ENCODE measurements around the gene HAL.

The HAL gene

DNA sequence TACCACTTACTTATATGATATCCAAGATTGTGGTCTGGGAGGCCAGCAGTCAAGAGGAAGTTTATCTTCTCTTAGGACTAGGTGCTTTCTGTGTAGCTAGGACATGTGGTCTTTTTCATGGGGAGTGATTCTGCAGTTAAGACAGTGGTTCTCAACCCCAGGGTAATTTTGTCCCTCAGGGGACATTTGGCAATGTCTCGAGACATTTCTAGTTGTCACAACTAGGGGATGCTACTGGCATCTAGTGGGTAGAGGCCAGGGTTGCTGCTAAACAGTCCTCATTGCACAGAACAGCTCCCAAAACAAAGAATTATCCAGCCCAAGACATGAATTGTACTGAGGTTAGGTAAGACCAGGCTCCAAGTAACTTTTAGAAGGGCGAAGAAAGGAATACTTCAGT is 33.0 kb downstream of the HAL start:
- no peak overlapping the region for H3K9ac ChIP-seq (ENCODE audit: low read length)
- TF ChIP-seq, protein P1, sequence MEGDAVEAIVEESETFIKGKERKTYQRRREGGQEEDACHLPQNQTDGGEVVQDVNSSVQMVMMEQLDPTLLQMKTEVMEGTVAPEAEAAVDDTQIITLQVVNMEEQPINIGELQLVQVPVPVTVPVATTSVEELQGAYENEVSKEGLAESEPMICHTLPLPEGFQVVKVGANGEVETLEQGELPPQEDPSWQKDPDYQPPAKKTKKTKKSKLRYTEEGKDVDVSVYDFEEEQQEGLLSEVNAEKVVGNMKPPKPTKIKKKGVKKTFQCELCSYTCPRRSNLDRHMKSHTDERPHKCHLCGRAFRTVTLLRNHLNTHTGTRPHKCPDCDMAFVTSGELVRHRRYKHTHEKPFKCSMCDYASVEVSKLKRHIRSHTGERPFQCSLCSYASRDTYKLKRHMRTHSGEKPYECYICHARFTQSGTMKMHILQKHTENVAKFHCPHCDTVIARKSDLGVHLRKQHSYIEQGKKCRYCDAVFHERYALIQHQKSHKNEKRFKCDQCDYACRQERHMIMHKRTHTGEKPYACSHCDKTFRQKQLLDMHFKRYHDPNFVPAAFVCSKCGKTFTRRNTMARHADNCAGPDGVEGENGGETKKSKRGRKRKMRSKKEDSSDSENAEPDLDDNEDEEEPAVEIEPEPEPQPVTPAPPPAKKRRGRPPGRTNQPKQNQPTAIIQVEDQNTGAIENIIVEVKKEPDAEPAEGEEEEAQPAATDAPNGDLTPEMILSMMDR (IDR thresholded peaks at IDR 0.05; ENCODE audit: low read length), result no peak
- TF ChIP-seq EZH2 (optimal IDR thresholded peaks at IDR 0.05; ENCODE audit: low read depth, low read length), result no peak
- TF ChIP-seq EZH2phosphoT487 (IDR thresholded peaks at IDR 0.05; ENCODE audit: low read length), result no peak
- no peaks in the 10 kb centered on the region for H3K4me1 ChIP-seq (ENCODE audit: low read length)
- no peaks in the 10 kb centered on the region for H3K36me3 ChIP-seq (replicated peaks; ENCODE audit: insufficient read depth, low read length)
- no peaks in the 10 kb centered on the region for H3K27me3 ChIP-seq (replicated peaks; ENCODE audit: insufficient read depth, low read length)
- H3K27ac ChIP-seq (ENCODE audit: low read length), result no peak overlapping the region
- H3K9me2 ChIP-seq (replicated peaks; ENCODE audit: insufficient read depth, low read length), result no peaks in the 10 kb centered on the region
- no peaks in the 10 kb centered on the region for H4K20me1 ChIP-seq (ENCODE audit: insufficient read depth, low read length)
- no peak overlapping the region for H3K4me3 ChIP-seq (ENCODE audit: low read length)
- no peaks in the 10 kb centered on the region for H3F3A ChIP-seq (ENCODE audit: insufficient read depth, low read length)
- H3K9me3 ChIP-seq (replicated peaks; ENCODE audit: insufficient read depth, low read length), result no peaks in the 10 kb centered on the region
- H3K4me2 ChIP-seq (ENCODE audit: low read depth, low read length), result no peak overlapping the region
- no peak overlapping the region for H2AFZ ChIP-seq (ENCODE audit: low read length)
- no peak for DNase-seq
- H3K79me2 ChIP-seq (ENCODE audit: low read length), result no peaks in the 10 kb centered on the region

DNA sequence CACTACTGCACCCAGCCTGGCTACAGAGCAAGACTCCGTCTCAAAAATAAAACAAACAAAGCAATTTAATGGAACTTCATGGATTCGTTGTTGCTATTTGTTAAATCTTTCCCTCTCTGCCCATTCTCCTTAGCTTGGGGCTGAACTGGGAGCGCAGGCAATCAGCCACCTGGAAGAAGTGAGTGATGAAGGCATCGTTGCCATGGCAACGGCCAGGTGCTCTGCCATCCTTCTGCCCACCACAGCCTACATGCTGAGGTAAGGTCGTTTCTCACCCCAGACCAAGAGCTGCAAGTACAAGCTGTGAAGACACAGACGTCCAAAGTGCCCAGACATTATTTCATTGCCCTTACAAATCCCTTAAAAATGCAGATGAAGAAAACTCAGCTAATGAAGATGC is 33.9 kb downstream of the HAL start:
- no peak for DNase-seq
- no peaks in the 10 kb centered on the region for H4K20me1 ChIP-seq (ENCODE audit: insufficient read depth, low read length)
- H2AFZ ChIP-seq (ENCODE audit: low read length), result no peak overlapping the region
- H3F3A ChIP-seq (ENCODE audit: insufficient read depth, low read length), result no peaks in the 10 kb centered on the region
- no peaks in the 10 kb centered on the region for H3K36me3 ChIP-seq (replicated peaks; ENCODE audit: insufficient read depth, low read length)
- TF ChIP-seq EZH2phosphoT487 (IDR thresholded peaks at IDR 0.05; ENCODE audit: low read length), result no peak
- TF ChIP-seq, protein P1 (IDR thresholded peaks at IDR 0.05; ENCODE audit: low read length), result no peak
- TF ChIP-seq EZH2 (optimal IDR thresholded peaks at IDR 0.05; ENCODE audit: low read depth, low read length), result no peak
- H3K27ac ChIP-seq (ENCODE audit: low read length), result no peak overlapping the region
- no peaks in the 10 kb centered on the region for H3K79me2 ChIP-seq (ENCODE audit: low read length)
- no peaks in the 10 kb centered on the region for H3K27me3 ChIP-seq (replicated peaks; ENCODE audit: insufficient read depth, low read length)
- no peak overlapping the region for H3K9ac ChIP-seq (ENCODE audit: low read length)
- H3K9me2 ChIP-seq (replicated peaks; ENCODE audit: insufficient read depth, low read length), result no peaks in the 10 kb centered on the region
- no peaks in the 10 kb centered on the region for H3K4me1 ChIP-seq (ENCODE audit: low read length)
- H3K4me3 ChIP-seq (ENCODE audit: low read length), result no peak overlapping the region
- H3K4me2 ChIP-seq (ENCODE audit: low read depth, low read length), result no peak overlapping the region
- no peaks in the 10 kb centered on the region for H3K9me3 ChIP-seq (replicated peaks; ENCODE audit: insufficient read depth, low read length)

DNA sequence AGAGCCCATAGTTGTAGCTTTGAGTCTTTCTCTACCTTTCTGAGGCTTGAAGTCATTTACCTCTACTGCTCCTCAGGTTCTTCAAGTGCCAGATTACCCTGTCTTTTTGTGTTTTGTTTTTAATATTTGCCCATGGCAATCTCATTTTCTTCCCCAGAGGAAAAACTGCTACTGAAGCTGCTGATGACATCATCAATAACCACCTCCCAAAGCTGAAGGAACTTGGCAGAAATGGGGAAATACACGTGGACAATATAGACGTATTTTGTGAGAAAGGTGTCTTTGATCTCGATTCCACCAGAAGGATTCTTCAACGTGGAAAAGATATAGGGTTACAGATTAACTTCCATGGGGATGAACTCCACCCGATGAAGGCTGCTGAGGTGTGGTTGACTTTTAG is 35.9 kb downstream of the HAL start:
- no peak overlapping the region for H3K4me3 ChIP-seq (ENCODE audit: low read length)

More for the DNA sequence above, 35.9 kb downstream of the HAL start:
- no peaks in the 10 kb centered on the region for H3K4me1 ChIP-seq (ENCODE audit: low read length)
- H4K20me1 ChIP-seq (ENCODE audit: insufficient read depth, low read length), result no peaks in the 10 kb centered on the region
- no peaks in the 10 kb centered on the region for H3K36me3 ChIP-seq (replicated peaks; ENCODE audit: insufficient read depth, low read length)
- H3K9me2 ChIP-seq (replicated peaks; ENCODE audit: insufficient read depth, low read length), result no peaks in the 10 kb centered on the region
- no peaks in the 10 kb centered on the region for H3F3A ChIP-seq (ENCODE audit: insufficient read depth, low read length)
- no peak overlapping the region for H3K9ac ChIP-seq (ENCODE audit: low read length)
- TF ChIP-seq EZH2 (optimal IDR thresholded peaks at IDR 0.05; ENCODE audit: low read depth, low read length), result no peak
- TF ChIP-seq, protein P1 (IDR thresholded peaks at IDR 0.05; ENCODE audit: low read length), result no peak
- no peak for TF ChIP-seq EZH2phosphoT487 (IDR thresholded peaks at IDR 0.05; ENCODE audit: low read length)
- no peak overlapping the region for H3K27ac ChIP-seq (ENCODE audit: low read length)
- H2AFZ ChIP-seq (ENCODE audit: low read length), result no peak overlapping the region
- no peak overlapping the region for H3K4me2 ChIP-seq (ENCODE audit: low read depth, low read length)
- no peaks in the 10 kb centered on the region for H3K79me2 ChIP-seq (ENCODE audit: low read length)
- no peak for DNase-seq
- no peaks in the 10 kb centered on the region for H3K9me3 ChIP-seq (replicated peaks; ENCODE audit: insufficient read depth, low read length)
- no peaks in the 10 kb centered on the region for H3K27me3 ChIP-seq (replicated peaks; ENCODE audit: insufficient read depth, low read length)
